ENCODE measurements around the gene MLXIP.

MLXIP gene

GRCh38 chr12:122099280-122099749 is 20.8 kb downstream of the MLXIP start:
- H4K20me1 ChIP-seq (ENCODE audit: insufficient read depth, low read length): peaks cover 41% of the 10 kb centered on the region
- peaks cover 14% of the 10 kb centered on the region for H3K4me1 ChIP-seq (ENCODE audit: insufficient read depth, low read length)
- no peak overlapping the region for H2AFZ ChIP-seq (ENCODE audit: low read depth, low read length)
- H3K79me2 ChIP-seq (ENCODE audit: insufficient read depth, low read length): peaks cover 61% of the 10 kb centered on the region
- H3K4me3 ChIP-seq (ENCODE audit: low read depth in 1 of 2, low read length in 2 of 2): no peak overlapping the region
- H3K27ac ChIP-seq (ENCODE audit: low read length): no peak overlapping the region
- no peaks in the 10 kb centered on the region for H3K9me3 ChIP-seq (ENCODE audit: insufficient read depth, low read length, severe bottlenecking)
- TF ChIP-seq CTCF (IDR thresholded peaks at IDR 0.05; ENCODE audit: borderline replicate concordance, extremely low read depth, low read length, poor library complexity, severe bottlenecking): no peak
- TF ChIP-seq EZH2 (IDR thresholded peaks at IDR 0.05; ENCODE audit: borderline replicate concordance, low read depth, low read length, severe bottlenecking): no peak
- ATAC-seq (ENCODE audit: insufficient read depth, low read depth) (peak; percentile 35; the same call in 1 of the 3 replicates), DNase-seq (no peak)
- H3K4me2 ChIP-seq (ENCODE audit: insufficient read depth, low read length): no peak overlapping the region
- no peaks in the 10 kb centered on the region for H3K36me3 ChIP-seq (ENCODE audit: insufficient read depth, low read length)
- no peaks in the 10 kb centered on the region for H3K27me3 ChIP-seq (ENCODE audit: insufficient read depth, low read length, poor library complexity)
- H3K9ac ChIP-seq (ENCODE audit: low read depth, low read length): no peak overlapping the region

DNA sequence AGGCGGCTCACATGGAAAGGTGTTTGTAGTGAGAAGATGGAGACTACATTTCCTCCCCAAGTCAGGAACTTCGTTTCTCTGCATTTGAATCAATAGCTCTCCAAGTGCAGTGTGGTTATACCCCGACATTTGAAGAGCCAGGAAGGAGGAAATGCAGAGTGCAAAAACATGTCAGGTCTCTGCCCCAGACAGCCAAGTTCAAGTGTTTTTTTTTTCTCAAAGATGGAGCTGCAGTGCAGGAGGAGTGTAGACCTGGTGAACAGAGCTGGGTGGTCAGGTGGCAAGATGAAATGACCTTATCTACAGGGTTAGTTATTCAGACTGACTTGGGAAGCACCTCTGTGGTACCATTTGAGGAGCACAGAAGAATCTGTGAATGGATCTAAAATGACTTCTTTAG is 21.3 kb downstream of the MLXIP start:
- Histone ChIP-seq H3K27me3 (ENCODE audit: insufficient read depth, low read length, poor library complexity) (no peaks in the 10 kb centered on the region), H3K4me1 (ENCODE audit: insufficient read depth, low read length) (peaks cover 14% of the 10 kb centered on the region), H3K27ac (ENCODE audit: low read length) (no peak overlapping the region), H3K9ac (ENCODE audit: low read depth, low read length) (no peak overlapping the region), H3K9me3 (ENCODE audit: insufficient read depth, low read length, severe bottlenecking) (no peaks in the 10 kb centered on the region), H3K36me3 (ENCODE audit: insufficient read depth, low read length) (peaks cover 2% of the 10 kb centered on the region; the same call in 1 of the 2 replicates), H3K79me2 (ENCODE audit: insufficient read depth, low read length) (peaks cover 60% of the 10 kb centered on the region), H2AFZ (ENCODE audit: low read depth, low read length) (no peak overlapping the region), H3K4me2 (ENCODE audit: insufficient read depth, low read length) (no peak overlapping the region), H4K20me1 (ENCODE audit: insufficient read depth, low read length) (peaks cover 36% of the 10 kb centered on the region), H3K4me3 (ENCODE audit: low read depth in 1 of 2, low read length in 2 of 2) (no peak overlapping the region)
- peak; percentile 59; the same call in 2 of the 3 replicates for ATAC-seq (ENCODE audit: insufficient read depth, low read depth)
- DNase-seq: no peak
- TF ChIP-seq EZH2 (IDR thresholded peaks at IDR 0.05; ENCODE audit: borderline replicate concordance, low read depth, low read length, severe bottlenecking) (no peak), CTCF (IDR thresholded peaks at IDR 0.05; ENCODE audit: borderline replicate concordance, extremely low read depth, low read length, poor library complexity, severe bottlenecking) (no peak)

DNA sequence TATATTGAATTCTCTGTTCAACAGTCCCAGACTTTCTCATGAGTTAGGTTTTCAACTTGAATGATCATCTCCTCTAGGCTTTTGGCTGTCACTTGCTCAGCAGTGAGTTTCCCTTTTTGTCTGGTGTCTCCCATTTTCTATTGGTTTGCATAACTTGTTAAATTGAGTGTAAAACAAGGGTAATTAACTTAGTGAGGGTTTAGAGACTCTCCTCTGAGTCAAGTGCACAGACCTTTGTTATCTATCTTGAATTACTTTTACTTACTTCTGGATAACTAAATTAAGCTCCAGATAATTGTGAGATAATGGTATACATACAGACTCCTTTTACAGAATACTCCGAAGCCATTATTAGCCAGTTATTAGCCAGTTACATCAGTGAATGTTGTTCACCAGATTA is 22.0 kb downstream of the MLXIP start:
- peaks cover 34% of the 10 kb centered on the region; the same call in 1 of the 2 replicates for H4K20me1 ChIP-seq (ENCODE audit: insufficient read depth, low read length)
- no peaks in the 10 kb centered on the region for H3K9me3 ChIP-seq (ENCODE audit: insufficient read depth, low read length, severe bottlenecking)
- TF ChIP-seq CTCF (IDR thresholded peaks at IDR 0.05; ENCODE audit: borderline replicate concordance, extremely low read depth, low read length, poor library complexity, severe bottlenecking) (no peak), EZH2 (IDR thresholded peaks at IDR 0.05; ENCODE audit: borderline replicate concordance, low read depth, low read length, severe bottlenecking) (no peak)
- H3K4me2 ChIP-seq (ENCODE audit: insufficient read depth, low read length): no peak overlapping the region
- no peak overlapping the region for H3K4me3 ChIP-seq (ENCODE audit: low read depth in 1 of 2, low read length in 2 of 2)
- H3K4me1 ChIP-seq (ENCODE audit: insufficient read depth, low read length): peaks cover 14% of the 10 kb centered on the region
- no peak overlapping the region for H2AFZ ChIP-seq (ENCODE audit: low read depth, low read length)
- no peaks in the 10 kb centered on the region for H3K27me3 ChIP-seq (ENCODE audit: insufficient read depth, low read length, poor library complexity)
- DNase-seq: no peak
- ATAC-seq (ENCODE audit: insufficient read depth, low read depth): no peak
- H3K36me3 ChIP-seq (ENCODE audit: insufficient read depth, low read length): peaks cover 3% of the 10 kb centered on the region; the same call in 1 of the 2 replicates
- H3K79me2 ChIP-seq (ENCODE audit: insufficient read depth, low read length): peaks cover 65% of the 10 kb centered on the region
- no peak overlapping the region for H3K9ac ChIP-seq (ENCODE audit: low read depth, low read length)
- H3K27ac ChIP-seq (ENCODE audit: low read length): no peak overlapping the region
